Tibial nerve (tissue), 4 donors: ENCODE results near the gene ASB13. TPM values are rescaled to one million over a fixed set of nuclear protein-coding genes. Genes with fewer than 3 reads are reported as not detected.
"Not testable (repeated sequence)": the region's sequence is repeated elsewhere in the genome, so short reads cannot be mapped to it uniquely, and the experiment has no call there.

Source experiments
- DNase-seq, 2 donors: peaks; one replicate each; pipeline ENCODE4 v3.0.0-alpha.2; 2019; ENCODE audit warnings: low spot score in 2 of 2
- H3K27ac ChIP-seq, 4 donors: fragments of 200-600 bp; sonication (generic) in 3 of 4; one replicate each; pipeline ENCODE4 v1.5.1; 2017 to 2019; ENCODE audit warnings: mild to moderate bottlenecking in 1 of 4
- H3K27me3 ChIP-seq, 2 donors: fragments of 200-600 bp; sonication (generic) in 1 of 2; one replicate each; pipeline versions ENCODE4 v1.5.1 to v1.6.0; 2017 to 2019
- H3K36me3 ChIP-seq, 3 donors: fragments of 200-600 bp; sonication (generic); one replicate each; pipeline ENCODE4 v1.5.1; 2018 to 2019
- H3K4me1 ChIP-seq, 4 donors: fragments of 200-600 bp; sonication (generic) in 3 of 4; one replicate each; pipeline ENCODE4 v1.5.1; 2017 to 2019
- H3K4me3 ChIP-seq, 4 donors: fragments of 200-600 bp; sonication (generic) in 3 of 4; one replicate each; pipeline ENCODE4 v1.5.1; 2017 to 2019; ENCODE audit warnings: mild to moderate bottlenecking in 1 of 4, moderate library complexity in 1 of 4
- H3K9me3 ChIP-seq, 4 donors: fragments of 200-600 bp; sonication (generic) in 3 of 4; one replicate each; pipeline ENCODE4 v1.5.1; 2017 to 2019
- CTCF ChIP-seq, 5 experiments: fragments of 200-600 bp in 3 of 5; fragments of 450-650 bp in 2 of 5; sonication (generic) in 3 of 5; IDR thresholded peaks; one replicate each; pipeline ENCODE4 v1.5.1; 2016 to 2019; ENCODE audit warnings: antibody characterized with exemption in 5 of 5, mild to moderate bottlenecking in 3 of 5, moderate library complexity in 2 of 5
- EP300 ChIP-seq, 2 donors: sonication (generic); formaldehyde crosslinking; IDR thresholded peaks; one replicate each; pipeline ENCODE4 v1.6.1; 2017; ENCODE audit warnings: antibody characterized with exemption in 2 of 2, mild to moderate bottlenecking in 1 of 2
- POLR2A ChIP-seq, 2 donors: fragments of 450-650 bp; IDR thresholded peaks; one replicate each; pipeline ENCODE4 v1.6.1; 2017; ENCODE audit warnings: antibody characterized with exemption in 2 of 2, mild to moderate bottlenecking in 2 of 2, moderate library complexity in 2 of 2
- WGBS, 2 donors: methylation state at CpG; one replicate each; pipeline ENCODE4 v1.1.5; 2018; 5-methylcytosine and 5-hydroxymethylcytosine counted together
- total RNA-seq, 4 donors: library from RNA; depleted of rRNA; stranded (reverse); fragments of >200 nt; gene quantifications; one replicate each; pipeline ENCODE4 v1.1.0, GENCODE V29; 2016

The ASB13 gene
- total RNA-seq, 4 donors from 2014 or later: 18.3 to 39.2 (median 32.3) TPM

- no peaks in the 10 kb centered on the region for H3K36me3 ChIP-seq
- H3K4me3 ChIP-seq: no peak overlapping the region
- peak overlapping the region in 2 of 4 donors; percentile 40 to 54 for H3K27ac ChIP-seq
- no peak for DNase-seq
- H3K4me1 ChIP-seq: peaks cover 0 to 42% (median 18%) of the 10 kb centered on the region in 4 donors
- H3K27me3 ChIP-seq: no peaks in the 10 kb centered on the region
- H3K9me3 ChIP-seq: no peaks in the 10 kb centered on the region
- no peak for TF ChIP-seq EP300 (IDR thresholded peaks at IDR 0.05)
- TF ChIP-seq CTCF (IDR thresholded peaks at IDR 0.05): no peak
- TF ChIP-seq POLR2A (IDR thresholded peaks at IDR 0.05): no peak
- 90 to 92% methylated on average over 6 of the region's 6 CpGs for WGBS, 2 donors
These were observed 44.0 kb downstream of the ASB13 start for GRCh38 chr10:5622186-5622960.

- 85 to 88% methylated on average over 6 of the region's 6 CpGs for WGBS, 2 donors
- Histone ChIP-seq H3K27ac (peak overlapping the region in 1 of 4 donors; percentile 53), H3K4me1 (peaks cover 0 to 52% (median 18%) of the 10 kb centered on the region in 4 donors)
These were observed 45.0 kb downstream of the ASB13 start for GRCh38 chr10:5621371-5621770.

GRCh38 chr10:5620966-5621365 lies 45.4 kb downstream of the ASB13 start:
- Histone ChIP-seq H3K27ac (peak overlapping the region in 2 of 4 donors; percentile 53 to 68), H3K9me3 (no peaks in the 10 kb centered on the region), H3K27me3 (no peaks in the 10 kb centered on the region), H3K36me3 (no peaks in the 10 kb centered on the region), H3K4me3 (no peak overlapping the region), H3K4me1 (peaks cover 0 to 54% (median 18%) of the 10 kb centered on the region in 4 donors)
- no peak for TF ChIP-seq EP300 (IDR thresholded peaks at IDR 0.05)
- no peak for TF ChIP-seq POLR2A (IDR thresholded peaks at IDR 0.05)
- no peak for TF ChIP-seq CTCF (IDR thresholded peaks at IDR 0.05)
- WGBS, 2 donors: 77 to 85% methylated on average over 16 of the region's 16 CpGs
- no peak for DNase-seq

More at GRCh38 chr10:5621371-5621770, 45.0 kb downstream of the ASB13 start:
- H3K36me3 ChIP-seq, DNase-seq, H3K4me3 ChIP-seq, H3K9me3 ChIP-seq, H3K27me3 ChIP-seq: not testable (repeated sequence)

GRCh38 chr10:5620223-5620721 lies 46.1 kb downstream of the ASB13 start:
- no peaks in the 10 kb centered on the region for H3K36me3 ChIP-seq
- WGBS, 2 donors: 71 to 72% methylated on average over 11 of the region's 11 CpGs
- no peak for DNase-seq
- peaks cover 0 to 61% (median 21%) of the 10 kb centered on the region in 4 donors for H3K4me1 ChIP-seq
- H3K9me3 ChIP-seq: no peaks in the 10 kb centered on the region
- H3K27ac ChIP-seq: peak overlapping the region; percentile 20 to 68 (median 42)
- H3K4me3 ChIP-seq: no peak overlapping the region
- no peaks in the 10 kb centered on the region for H3K27me3 ChIP-seq
- TF ChIP-seq POLR2A (IDR thresholded peaks at IDR 0.05) (no peak), EP300 (IDR thresholded peaks at IDR 0.05) (no peak), CTCF (IDR thresholded peaks at IDR 0.05) (no peak)

- Histone ChIP-seq H3K36me3 (no peaks in the 10 kb centered on the region), H3K27me3 (no peaks in the 10 kb centered on the region), H3K4me1 (peaks cover 0 to 67% (median 21%) of the 10 kb centered on the region in 4 donors), H3K27ac (peak overlapping the region in 3 of 4 donors; percentile 32 to 68 (median 53)), H3K9me3 (no peaks in the 10 kb centered on the region), H3K4me3 (no peak overlapping the region)
- DNase-seq: peak; percentile 39 to 56
- WGBS, 2 donors: 44 to 55% methylated on average over 16 of the region's 16 CpGs
- TF ChIP-seq POLR2A (IDR thresholded peaks at IDR 0.05) (no peak), EP300 (IDR thresholded peaks at IDR 0.05) (peak in 1 of 2 donors; percentile 55)
These were observed 46.8 kb downstream of the ASB13 start for GRCh38 chr10:5619362-5620211.
